Islet of Langerhans (tissue), 1 donor: ENCODE measurements around the gene MACROD2.
A peak's percentile ranks its signal among the peaks of the same experiment; 100 is the strongest.

Experiments
- FAIRE-seq: peaks from one replicate; lab custom pipeline; 2011; peaks lifted over from hg19 to GRCh38; lab: Jason Lieb, UNC

MACROD2 gene

GRCh38 chr20:14773486-14773885, 778.2 kb downstream of the MACROD2 start:
- no peak for FAIRE-seq

- FAIRE-seq, result no peak
Observed at GRCh38 chr20:14775778-14776177, 780.5 kb downstream of the MACROD2 start.

- FAIRE-seq, result no peak
Observed at GRCh38 chr20:14777591-14777990, 782.3 kb downstream of the MACROD2 start.

- no peak for FAIRE-seq
Observed at GRCh38 chr20:14778096-14778495, 782.8 kb downstream of the MACROD2 start.

GRCh38 chr20:14778875-14779274, 783.6 kb downstream of the MACROD2 start:
- FAIRE-seq, result no peak

- no peak for FAIRE-seq
Observed at GRCh38 chr20:14780508-14780907, 785.2 kb downstream of the MACROD2 start.

- no peak for FAIRE-seq
Observed at GRCh38 chr20:14782731-14783130, 787.4 kb downstream of the MACROD2 start.

GRCh38 chr20:14783766-14784165, 788.5 kb downstream of the MACROD2 start:
- no peak for FAIRE-seq

GRCh38 chr20:14785065-14785743, 789.9 kb downstream of the MACROD2 start:
- FAIRE-seq, result no peak

- no peak for FAIRE-seq
Observed at GRCh38 chr20:14790190-14790589, 794.9 kb downstream of the MACROD2 start.

- FAIRE-seq, result no peak
Observed at GRCh38 chr20:14790771-14791620, 795.7 kb downstream of the MACROD2 start.

GRCh38 chr20:14792915-14793314, 797.6 kb downstream of the MACROD2 start:
- peak; percentile 30 for FAIRE-seq

GRCh38 chr20:14799545-14800216, 804.4 kb downstream of the MACROD2 start:
- no peak for FAIRE-seq

GRCh38 chr20:14800707-14801425, 805.5 kb downstream of the MACROD2 start:
- FAIRE-seq, result no peak

GRCh38 chr20:14801591-14802325, 806.4 kb downstream of the MACROD2 start:
- FAIRE-seq, result peak; percentile 55

GRCh38 chr20:14807224-14807623, 811.9 kb downstream of the MACROD2 start:
- FAIRE-seq, result no peak

- FAIRE-seq, result no peak
Observed at GRCh38 chr20:14815340-14815739, 820.0 kb downstream of the MACROD2 start.

- no peak for FAIRE-seq
Observed at GRCh38 chr20:14816471-14816870, 821.2 kb downstream of the MACROD2 start.

GRCh38 chr20:14817101-14817500, 821.8 kb downstream of the MACROD2 start:
- FAIRE-seq, result no peak

GRCh38 chr20:14820771-14821170, 825.5 kb downstream of the MACROD2 start:
- FAIRE-seq, result no peak

- no peak for FAIRE-seq
Observed at GRCh38 chr20:14821251-14821650, 825.9 kb downstream of the MACROD2 start.

GRCh38 chr20:14824996-14825395, 829.7 kb downstream of the MACROD2 start:
- no peak for FAIRE-seq
